DND-41 (cell line): ENCODE data around the gene POLR1B.

Source experiments
- ATAC-seq: fragments of 200-7000 bp; cut with Tn5 transposase; 3 replicates; pipeline ENCODE4 v1.9.1; 2021; ENCODE audit warnings: low read depth; ENCODE audit not compliant: insufficient read depth
- DNase-seq: peaks from one replicate; pipeline ENCODE4 v3.0.0-alpha.2; 2020
- H2AFZ ChIP-seq: 2 replicates; pipeline ENCODE4 v1.6.0; 2012; ENCODE audit warnings: low read depth, low read length
- H3K27ac ChIP-seq: 2 replicates; pipeline ENCODE4 v1.5.1; 2012; ENCODE audit warnings: low read length, inconsistent platforms
- H3K27me3 ChIP-seq: fragments of 200-600 bp; sonication (generic); 2 replicates; pipeline ENCODE4 v1.6.0; 2012; ENCODE audit warnings: low read length, mild to moderate bottlenecking, inconsistent platforms; ENCODE audit not compliant: insufficient read depth, poor library complexity
- H3K36me3 ChIP-seq: 2 replicates; pipeline ENCODE4 v1.5.1; 2012; ENCODE audit warnings: low read length, inconsistent platforms; ENCODE audit not compliant: insufficient read depth
- H3K4me1 ChIP-seq: 2 replicates; pipeline ENCODE4 v1.5.1; 2012; ENCODE audit warnings: mild to moderate bottlenecking, low read length; ENCODE audit not compliant: insufficient read depth
- H3K4me2 ChIP-seq: 2 replicates; pipeline ENCODE4 v1.6.0; 2012; ENCODE audit warnings: mild to moderate bottlenecking, moderate library complexity, low read length, inconsistent platforms; ENCODE audit not compliant: insufficient read depth
- H3K4me3 ChIP-seq, 2 experiments: fragments of 200-600 bp in 1 of 2; shearing (Covaris generic) in 1 of 2; 2 replicates each; pipeline ENCODE4 v1.5.1; 2012 to 2016; ENCODE audit warnings: inconsistent platforms in 2 of 2, low read length in 2 of 2, mild to moderate bottlenecking in 2 of 2, low read depth in 1 of 2, moderate library complexity in 1 of 2
- H3K79me2 ChIP-seq: 2 replicates; pipeline ENCODE4 v1.6.0; 2012; ENCODE audit warnings: low read length, inconsistent platforms; ENCODE audit not compliant: insufficient read depth
- H3K9ac ChIP-seq: 2 replicates; pipeline ENCODE4 v1.6.0; 2012; ENCODE audit warnings: low read depth, mild to moderate bottlenecking, inconsistent platforms, low read length, moderate library complexity
- H3K9me3 ChIP-seq: 2 replicates; pipeline ENCODE4 v1.5.1; 2012; ENCODE audit warnings: low read length, moderate library complexity, mild to moderate bottlenecking, inconsistent platforms; ENCODE audit not compliant: insufficient read depth, severe bottlenecking
- H4K20me1 ChIP-seq: 2 replicates; pipeline ENCODE4 v1.6.0; 2012; ENCODE audit warnings: low read length; ENCODE audit not compliant: insufficient read depth
- EZH2 ChIP-seq: IDR thresholded peaks from 3 replicates; pipeline ENCODE4 v1.6.1; 2012; ENCODE audit warnings: borderline replicate concordance, low read depth, mild to moderate bottlenecking, moderate library complexity, low read length, inconsistent platforms; ENCODE audit not compliant: severe bottlenecking
- TF ChIP-seq, protein P1 (sequence below): IDR thresholded peaks from 2 replicates; pipeline ENCODE4 v1.5.1; 2012; ENCODE audit warnings: borderline replicate concordance, low read length, moderate library complexity, mild to moderate bottlenecking; ENCODE audit not compliant: poor library complexity, severe bottlenecking; ENCODE audit errors: extremely low read depth

POLR1B gene

DNA sequence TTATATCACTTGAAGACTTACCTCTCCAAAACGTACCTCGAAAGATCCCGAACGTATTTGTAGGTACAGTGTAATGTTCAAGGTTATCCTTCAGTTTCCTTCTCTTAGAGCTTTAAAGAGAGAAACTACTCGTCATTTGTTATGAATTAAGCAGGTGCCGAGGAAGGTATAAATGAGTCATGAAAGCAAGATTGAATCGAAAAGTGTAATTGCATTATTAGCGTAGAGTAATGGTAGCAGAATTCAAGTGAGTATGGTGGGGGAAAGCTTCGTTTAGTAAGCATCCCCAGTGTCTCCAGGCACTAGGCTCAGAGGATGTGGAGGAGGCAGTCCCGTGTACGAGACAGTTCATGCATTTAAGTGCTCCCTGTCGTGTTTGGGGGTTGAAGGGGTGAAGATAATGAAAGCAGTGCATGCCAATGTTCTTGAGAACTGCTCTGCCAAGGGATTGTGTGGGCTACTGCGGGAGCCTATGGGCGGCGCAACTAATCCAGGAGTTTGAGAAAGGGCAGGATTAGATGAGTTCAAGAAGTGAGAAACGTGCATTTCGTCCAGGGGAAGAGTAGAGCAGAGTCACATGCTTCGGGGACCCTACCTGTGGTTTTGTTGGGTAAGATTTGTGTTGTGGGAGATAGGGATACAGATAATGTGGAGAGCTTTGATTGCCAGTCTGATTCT is 858 bp downstream of the POLR1B start:
- Histone ChIP-seq H2AFZ (peak overlapping the region; percentile 79), H3K9me3 (no peaks in the 10 kb centered on the region), H3K27me3 (no peaks in the 10 kb centered on the region), H3K9ac (peak overlapping the region; percentile 73), H3K36me3 (peaks cover 25% of the 10 kb centered on the region), H3K4me2 (peak overlapping the region; percentile 77), H3K4me3 (peak overlapping the region; percentile 74 to 76; a peak in 3 of 4 replicates), H4K20me1 (peaks cover 18% of the 10 kb centered on the region; the same call in 1 of the 2 replicates), H3K27ac (peak overlapping the region; percentile 95), H3K4me1 (peaks cover 38% of the 10 kb centered on the region), H3K79me2 (peaks cover 49% of the 10 kb centered on the region)
- no peak for TF ChIP-seq EZH2
- TF ChIP-seq, protein P1, sequence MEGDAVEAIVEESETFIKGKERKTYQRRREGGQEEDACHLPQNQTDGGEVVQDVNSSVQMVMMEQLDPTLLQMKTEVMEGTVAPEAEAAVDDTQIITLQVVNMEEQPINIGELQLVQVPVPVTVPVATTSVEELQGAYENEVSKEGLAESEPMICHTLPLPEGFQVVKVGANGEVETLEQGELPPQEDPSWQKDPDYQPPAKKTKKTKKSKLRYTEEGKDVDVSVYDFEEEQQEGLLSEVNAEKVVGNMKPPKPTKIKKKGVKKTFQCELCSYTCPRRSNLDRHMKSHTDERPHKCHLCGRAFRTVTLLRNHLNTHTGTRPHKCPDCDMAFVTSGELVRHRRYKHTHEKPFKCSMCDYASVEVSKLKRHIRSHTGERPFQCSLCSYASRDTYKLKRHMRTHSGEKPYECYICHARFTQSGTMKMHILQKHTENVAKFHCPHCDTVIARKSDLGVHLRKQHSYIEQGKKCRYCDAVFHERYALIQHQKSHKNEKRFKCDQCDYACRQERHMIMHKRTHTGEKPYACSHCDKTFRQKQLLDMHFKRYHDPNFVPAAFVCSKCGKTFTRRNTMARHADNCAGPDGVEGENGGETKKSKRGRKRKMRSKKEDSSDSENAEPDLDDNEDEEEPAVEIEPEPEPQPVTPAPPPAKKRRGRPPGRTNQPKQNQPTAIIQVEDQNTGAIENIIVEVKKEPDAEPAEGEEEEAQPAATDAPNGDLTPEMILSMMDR, result no peak
- peak; percentile 35 for ATAC-seq
- peak; percentile 46 for DNase-seq

DNA sequence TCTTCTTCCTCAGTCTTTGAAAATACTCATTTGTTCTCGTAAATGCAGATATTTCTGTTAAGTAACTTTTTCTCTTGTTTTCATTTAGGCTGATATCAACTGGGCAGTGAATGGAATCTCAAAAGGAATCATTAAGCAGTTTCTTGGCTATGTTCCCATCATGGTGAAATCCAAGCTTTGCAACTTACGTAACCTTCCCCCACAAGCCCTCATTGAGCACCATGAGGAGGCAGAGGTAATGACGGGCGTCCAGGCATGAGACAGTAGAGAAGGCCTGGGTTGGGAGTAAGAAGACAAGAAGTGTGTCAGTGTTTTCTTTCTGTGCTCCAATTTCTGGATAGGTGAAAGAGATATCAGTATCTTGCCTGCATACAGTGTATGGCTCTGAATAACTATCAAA is 5.1 kb downstream of the POLR1B start:
- Histone ChIP-seq H3K4me1 (peaks cover 29% of the 10 kb centered on the region), H3K9ac (no peak overlapping the region), H3K27ac (no peak overlapping the region), H2AFZ (no peak overlapping the region), H3K9me3 (no peaks in the 10 kb centered on the region), H3K27me3 (no peaks in the 10 kb centered on the region), H3K79me2 (peaks cover 54% of the 10 kb centered on the region), H4K20me1 (peaks cover 18% of the 10 kb centered on the region; the same call in 1 of the 2 replicates), H3K4me2 (no peak overlapping the region), H3K4me3 (no peak overlapping the region), H3K36me3 (peaks cover 66% of the 10 kb centered on the region)
- ATAC-seq (no peak), DNase-seq (no peak)
- TF ChIP-seq, protein P1, result no peak
- no peak for TF ChIP-seq EZH2

DNA sequence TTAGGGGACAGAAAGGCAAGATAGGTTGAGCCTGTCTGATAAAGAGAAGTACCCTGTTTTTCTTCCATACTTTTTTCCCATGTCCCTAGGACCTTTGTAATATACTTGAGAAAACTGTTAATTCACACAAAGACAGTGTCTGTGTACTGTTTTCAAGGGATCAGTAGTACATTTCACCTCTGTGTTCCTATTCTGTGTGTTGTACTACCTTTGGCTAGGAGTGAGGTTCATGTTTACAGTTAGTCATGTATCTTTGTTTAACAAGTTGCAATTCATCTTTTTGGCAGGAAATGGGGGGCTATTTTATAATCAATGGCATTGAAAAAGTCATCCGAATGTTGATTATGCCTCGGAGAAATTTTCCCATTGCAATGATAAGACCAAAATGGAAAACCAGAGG is 6.7 kb downstream of the POLR1B start:
- peaks cover 9% of the 10 kb centered on the region; the same call in 1 of the 2 replicates for H4K20me1 ChIP-seq
- no peak overlapping the region for H3K27ac ChIP-seq
- H3K36me3 ChIP-seq, result peaks cover 82% of the 10 kb centered on the region
- H3K79me2 ChIP-seq, result peaks cover 38% of the 10 kb centered on the region
- DNase-seq (no peak), ATAC-seq (no peak)
- H3K4me3 ChIP-seq, result no peak overlapping the region
- peaks cover 13% of the 10 kb centered on the region; the same call in 1 of the 2 replicates for H3K4me1 ChIP-seq
- no peak overlapping the region for H3K4me2 ChIP-seq
- no peaks in the 10 kb centered on the region for H3K9me3 ChIP-seq
- H3K9ac ChIP-seq, result no peak overlapping the region
- TF ChIP-seq, protein P1, result no peak
- TF ChIP-seq EZH2, result no peak
- no peaks in the 10 kb centered on the region for H3K27me3 ChIP-seq
- no peak overlapping the region for H2AFZ ChIP-seq
